ENCODE data around the gene PLCB3.

DNA sequence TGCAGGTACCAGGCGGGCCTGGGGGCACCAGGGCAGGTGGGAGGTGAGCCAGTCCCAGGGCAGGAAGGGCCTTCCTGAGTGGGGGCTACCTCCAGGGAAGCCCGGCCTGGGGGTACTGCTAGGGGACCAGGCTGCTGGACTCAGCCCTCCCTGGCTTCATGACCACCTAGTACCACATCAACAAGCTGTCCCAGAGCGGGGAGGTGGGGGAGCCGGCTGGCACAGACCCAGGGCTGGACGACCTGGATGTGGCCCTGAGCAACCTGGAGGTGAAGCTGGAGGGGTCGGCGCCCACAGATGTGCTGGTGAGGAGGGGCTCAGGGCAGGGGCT lies 32.0 kb upstream of the PLCB3 start:
- TF ChIP-seq, protein P1, sequence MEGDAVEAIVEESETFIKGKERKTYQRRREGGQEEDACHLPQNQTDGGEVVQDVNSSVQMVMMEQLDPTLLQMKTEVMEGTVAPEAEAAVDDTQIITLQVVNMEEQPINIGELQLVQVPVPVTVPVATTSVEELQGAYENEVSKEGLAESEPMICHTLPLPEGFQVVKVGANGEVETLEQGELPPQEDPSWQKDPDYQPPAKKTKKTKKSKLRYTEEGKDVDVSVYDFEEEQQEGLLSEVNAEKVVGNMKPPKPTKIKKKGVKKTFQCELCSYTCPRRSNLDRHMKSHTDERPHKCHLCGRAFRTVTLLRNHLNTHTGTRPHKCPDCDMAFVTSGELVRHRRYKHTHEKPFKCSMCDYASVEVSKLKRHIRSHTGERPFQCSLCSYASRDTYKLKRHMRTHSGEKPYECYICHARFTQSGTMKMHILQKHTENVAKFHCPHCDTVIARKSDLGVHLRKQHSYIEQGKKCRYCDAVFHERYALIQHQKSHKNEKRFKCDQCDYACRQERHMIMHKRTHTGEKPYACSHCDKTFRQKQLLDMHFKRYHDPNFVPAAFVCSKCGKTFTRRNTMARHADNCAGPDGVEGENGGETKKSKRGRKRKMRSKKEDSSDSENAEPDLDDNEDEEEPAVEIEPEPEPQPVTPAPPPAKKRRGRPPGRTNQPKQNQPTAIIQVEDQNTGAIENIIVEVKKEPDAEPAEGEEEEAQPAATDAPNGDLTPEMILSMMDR (IDR thresholded peaks at IDR 0.05; ENCODE audit: poor library complexity, severe bottlenecking): no peak
- no peak for TF ChIP-seq SMC3 (conservative IDR thresholded peaks at IDR 0.05; ENCODE audit: poor library complexity)
- TF ChIP-seq EZH2 (IDR thresholded peaks at IDR 0.05; ENCODE audit: borderline replicate concordance, insufficient read depth, low read length, poor library complexity, severe bottlenecking): no peak
